ENCODE data around the gene SEC16A.

The SEC16A gene

DNA sequence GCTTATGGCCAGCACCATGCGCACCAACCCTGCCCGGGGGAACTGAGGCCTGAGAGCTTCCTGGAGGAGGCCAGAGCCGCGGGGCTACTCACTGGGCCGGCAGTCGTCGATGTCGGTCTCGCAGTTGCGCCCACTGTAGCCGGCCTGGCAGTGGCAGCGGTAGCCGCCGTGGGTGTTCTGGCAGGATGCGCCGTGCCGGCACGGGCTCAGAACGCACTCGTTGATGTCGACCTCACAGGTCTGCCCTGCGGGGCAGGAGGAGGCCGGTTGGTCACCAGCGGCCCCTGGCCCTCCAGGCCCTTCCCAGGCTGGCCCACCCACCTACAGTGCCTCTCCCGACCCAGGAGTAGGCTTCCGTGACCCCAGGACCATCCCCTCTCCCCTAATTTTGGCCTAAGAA, 27.7 kb upstream of the SEC16A start:
- TF ChIP-seq CTCF (IDR thresholded peaks at IDR 0.05) = no peak

- TF ChIP-seq CTCF (IDR thresholded peaks at IDR 0.05) = no peak
Observed at GRCh38 chr9:136509549-136509948, 26.7 kb upstream of the SEC16A start.

DNA sequence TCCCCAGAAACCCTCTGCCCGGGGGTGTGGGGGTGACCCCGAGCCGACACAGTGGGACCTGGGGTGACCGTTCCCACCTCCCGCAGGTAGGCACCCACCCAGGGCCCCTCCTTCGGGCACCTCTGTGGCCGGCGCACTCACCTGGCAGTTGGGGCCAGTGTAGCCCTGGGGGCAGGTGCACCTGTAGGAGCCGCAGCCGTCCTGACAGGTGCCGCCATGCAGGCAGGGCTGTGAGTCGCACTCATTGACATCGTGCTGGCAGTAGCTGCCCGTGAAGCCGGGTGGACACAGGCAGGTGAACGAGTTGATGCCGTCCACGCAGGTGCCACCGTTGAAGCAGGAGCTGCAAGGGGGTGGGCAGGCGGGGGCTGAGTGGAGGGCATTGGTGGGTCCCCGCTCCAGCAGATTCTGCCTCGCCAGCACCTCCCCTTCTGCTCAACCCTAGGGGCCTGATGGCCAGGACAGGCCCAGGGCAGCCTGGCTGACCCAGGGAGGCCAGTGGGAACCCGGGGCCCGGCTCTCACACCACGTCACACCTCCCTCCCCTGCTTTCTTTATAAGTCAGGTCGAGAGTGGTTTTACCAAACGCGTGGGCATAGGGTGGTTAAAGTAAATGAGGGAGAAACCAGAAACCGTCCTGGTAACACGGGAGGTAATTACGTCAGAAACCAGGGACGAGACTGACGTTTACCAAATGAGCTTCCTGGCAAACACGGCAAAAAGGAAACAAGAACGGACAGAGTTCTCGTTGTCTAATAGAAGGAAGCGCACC, 26.1 kb upstream of the SEC16A start:
- TF ChIP-seq CTCF (IDR thresholded peaks at IDR 0.05) = no peak

DNA sequence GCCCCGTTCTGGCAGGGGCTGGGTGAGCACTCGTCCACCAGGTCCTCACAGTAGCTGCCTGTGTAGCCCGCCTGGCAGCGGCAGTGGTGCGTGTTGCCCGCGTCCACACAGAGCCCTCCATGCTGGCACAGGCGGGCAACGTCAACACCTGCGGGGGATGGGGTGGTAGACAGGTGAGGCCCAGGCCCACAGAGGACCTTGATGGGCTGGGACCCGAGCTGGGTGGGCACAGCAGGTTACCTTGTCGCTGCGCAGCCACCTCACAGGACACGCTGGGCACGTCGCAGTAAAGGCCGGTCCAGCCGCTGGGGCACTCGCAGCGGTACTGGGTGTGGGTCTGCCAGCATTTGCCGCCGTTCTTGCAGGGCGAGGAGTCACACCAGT, 25.1 kb upstream of the SEC16A start:
- TF ChIP-seq CTCF (IDR thresholded peaks at IDR 0.05) = no peak

- TF ChIP-seq CTCF (IDR thresholded peaks at IDR 0.05) = no peak
Observed at GRCh38 chr9:136507221-136507991, 24.6 kb upstream of the SEC16A start.

DNA sequence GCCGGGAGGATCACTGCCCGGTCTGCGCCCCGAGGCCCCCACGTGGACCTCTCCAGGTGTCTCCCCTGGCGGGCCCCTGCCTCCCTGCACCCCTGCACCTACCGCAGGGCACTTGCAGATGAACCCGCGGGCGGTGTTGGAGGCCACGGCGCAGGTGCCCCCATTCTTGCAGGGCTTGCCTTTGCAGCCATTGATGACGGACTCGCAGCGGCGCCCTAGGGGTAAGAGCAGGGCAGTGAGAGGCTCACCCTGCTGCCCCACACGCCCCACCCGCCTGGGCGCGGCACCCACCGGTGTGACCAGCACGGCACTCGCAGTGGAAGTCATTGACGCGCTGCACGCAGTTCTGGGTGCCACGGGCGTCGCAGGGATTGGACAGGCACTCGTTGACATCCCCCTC, 23.6 kb upstream of the SEC16A start:
- TF ChIP-seq CTCF (IDR thresholded peaks at IDR 0.05) = no peak

GRCh38 chr9:136505406-136506403, 22.9 kb upstream of the SEC16A start:
- TF ChIP-seq CTCF (IDR thresholded peaks at IDR 0.05) = no peak
